ENCODE measurements around the gene RBBP7. TPM values are rescaled to one million over a fixed set of nuclear protein-coding genes. Genes with fewer than 3 reads are reported as not detected.

The RBBP7 gene
- 59.7 TPM for total RNA-seq
- long read RNA-seq, transcript RBBP7-203 (12 exons, 2,333 nt): major isoform, 212 of 246 reads
- long read RNA-seq, transcript RBBP7-202 (12 exons, 2,036 nt): minor isoform, 8 of 246 reads
- long read RNA-seq, partial matches to known transcripts: 9 of 246 reads
- long read RNA-seq, other reads (novel, unspliced or antisense): 15 of 246 reads

GRCh38 chrX:16870095-16870861, at the start of gene RBBP7:
RBBP7 (minus strand) TSS chrX:16870362; CDS start chrX:16870053, 309 bp downstream.
- DNase-seq (ENCODE audit: low spot score): peak; percentile 98

DNA sequence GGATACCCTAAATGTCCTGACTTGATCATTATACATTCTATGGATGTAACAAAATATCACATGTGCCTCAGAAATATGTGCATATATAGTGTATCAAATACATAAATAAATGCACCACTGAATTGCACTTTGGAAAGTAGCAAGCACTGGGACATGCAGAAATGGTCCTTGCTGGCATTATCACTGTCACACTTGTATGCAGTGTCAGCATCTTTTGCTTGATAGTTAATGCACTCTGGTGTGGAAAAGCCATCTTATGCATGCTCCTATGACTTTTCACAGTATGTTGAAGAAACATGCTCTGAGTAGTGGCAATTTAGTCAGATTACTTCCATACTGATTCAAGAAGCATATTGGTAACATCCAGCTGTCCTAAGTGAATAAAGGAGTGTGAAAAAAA, 48.8 kb upstream of the RBBP7 start:
- no peak for DNase-seq (ENCODE audit: low spot score)

DNA sequence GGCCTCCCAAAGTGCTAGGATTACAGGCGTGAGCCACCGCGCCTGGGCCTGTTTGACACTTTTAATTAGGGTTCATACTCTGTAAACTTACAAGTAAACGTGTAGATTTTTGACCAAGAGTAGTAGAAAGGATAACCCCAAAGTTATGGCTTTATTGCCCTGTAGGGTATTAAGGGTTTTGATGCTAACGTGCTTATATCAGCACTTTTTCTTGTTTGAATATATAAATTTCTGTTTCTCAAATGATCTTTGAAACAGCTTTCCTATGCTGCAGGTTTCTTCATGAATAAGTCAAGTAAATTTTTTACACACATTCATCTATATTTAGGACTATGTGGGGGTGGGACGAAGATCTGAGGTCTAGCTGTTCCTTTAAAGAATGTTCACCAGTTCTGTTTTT, 47.0 kb upstream of the RBBP7 start:
- DNase-seq (ENCODE audit: low spot score): no peak

- no peak for DNase-seq (ENCODE audit: low spot score)
Measured at GRCh38 chrX:16916561-16916960, 46.4 kb upstream of the RBBP7 start.

- no peak for DNase-seq (ENCODE audit: low spot score)
Measured at GRCh38 chrX:16914058-16914457, 43.9 kb upstream of the RBBP7 start.

DNA sequence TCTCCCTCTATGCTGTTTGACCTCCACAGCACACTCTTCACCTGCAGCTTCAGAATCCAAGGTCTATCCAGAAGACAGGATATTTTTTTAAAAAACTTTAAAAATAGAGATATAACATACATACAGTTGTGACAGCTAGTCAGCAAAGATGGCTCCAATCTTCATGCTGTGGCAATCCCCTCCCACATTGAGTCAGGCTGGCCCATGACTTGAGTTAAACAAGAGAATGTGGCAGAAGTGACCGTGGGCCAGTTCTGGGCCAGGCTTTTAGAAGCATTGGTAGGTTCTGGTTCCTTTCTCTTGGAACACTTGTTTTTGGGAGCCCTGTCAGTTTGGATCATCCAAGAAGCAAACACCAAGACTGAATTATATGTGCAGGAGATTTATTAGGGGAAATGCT, 40.2 kb upstream of the RBBP7 start:
- DNase-seq (ENCODE audit: low spot score): no peak

GRCh38 chrX:16903274-16904022, 33.3 kb upstream of the RBBP7 start:
- no peak for DNase-seq (ENCODE audit: low spot score)

DNA sequence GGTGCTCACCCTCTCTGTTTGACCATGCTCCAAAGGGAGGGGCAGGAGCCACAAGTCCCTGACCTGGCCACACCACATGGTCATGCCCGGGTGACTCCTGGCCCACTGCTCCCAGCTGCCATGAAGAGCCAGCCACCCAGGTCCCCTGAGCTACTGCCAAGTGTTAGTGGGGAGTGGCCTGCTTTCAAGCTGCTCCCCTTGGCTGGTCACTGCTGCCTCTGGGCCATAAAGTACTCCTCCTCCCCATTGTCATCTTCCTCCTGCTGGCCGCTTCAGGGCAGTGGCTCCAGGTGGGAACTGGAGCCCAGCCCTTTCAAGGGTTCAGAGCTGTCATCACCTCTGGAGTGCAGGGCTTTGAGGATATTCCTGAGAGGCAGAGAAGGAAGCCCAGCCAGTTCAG, 27.3 kb upstream of the RBBP7 start:
- DNase-seq (ENCODE audit: low spot score): no peak

DNA sequence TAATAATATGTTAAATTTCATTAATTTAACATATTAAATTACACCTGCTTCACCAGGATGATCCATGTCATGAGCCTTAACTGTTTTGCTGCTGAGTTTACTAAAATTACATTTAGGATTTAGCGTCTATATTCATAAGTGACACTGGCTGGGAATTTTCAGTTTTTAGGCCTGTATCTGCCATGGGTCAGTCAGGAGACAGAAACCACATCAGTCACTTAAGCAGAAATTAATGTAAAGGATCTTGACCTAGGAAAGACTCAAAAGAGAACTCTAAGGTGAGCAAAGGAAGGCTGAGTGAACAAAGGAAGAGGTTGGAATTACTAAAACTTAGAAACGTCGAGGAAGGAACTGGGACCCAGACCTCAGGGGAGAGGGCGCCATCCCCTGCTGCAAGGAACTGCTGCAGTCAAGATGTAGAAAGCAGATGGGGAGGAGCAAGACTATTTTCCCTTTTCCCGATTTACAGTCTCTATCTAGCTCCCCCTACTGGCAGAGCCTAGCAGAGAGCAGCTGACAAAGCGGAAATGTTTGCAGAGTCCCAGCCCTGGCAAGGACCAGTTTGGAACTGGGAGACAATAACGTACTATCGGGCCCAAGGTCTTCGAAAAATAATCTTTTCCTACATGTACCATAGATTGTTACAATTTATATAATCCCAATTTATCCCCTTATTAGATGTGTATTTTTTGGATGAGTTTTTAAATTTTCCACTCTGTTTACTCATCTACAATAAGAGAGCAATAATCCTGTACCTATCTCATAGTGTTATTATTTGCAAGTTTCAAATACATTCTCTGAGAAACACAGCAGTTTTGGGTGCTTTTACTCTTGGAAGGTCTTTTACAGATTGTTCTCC, 22.6 kb upstream of the RBBP7 start:
- no peak for DNase-seq (ENCODE audit: low spot score)

GRCh38 chrX:16885628-16886027, 15.5 kb upstream of the RBBP7 start:
- DNase-seq (ENCODE audit: low spot score): no peak

DNA sequence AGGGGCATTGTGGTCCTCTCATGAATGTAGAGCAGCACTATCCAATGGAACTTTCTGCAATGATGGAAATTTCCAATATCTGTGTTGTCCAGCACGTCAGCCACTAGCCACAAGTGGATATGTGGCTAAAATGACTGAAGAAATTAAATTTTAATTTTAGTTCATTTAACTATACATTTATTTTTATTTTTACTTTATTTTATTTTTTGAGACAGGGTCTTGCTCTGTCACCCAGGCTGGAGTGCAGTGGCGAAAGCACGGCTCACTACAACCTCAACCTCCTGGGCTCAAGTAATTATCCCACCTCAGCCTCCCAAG, 13.3 kb upstream of the RBBP7 start:
- no peak for DNase-seq (ENCODE audit: low spot score)

DNA sequence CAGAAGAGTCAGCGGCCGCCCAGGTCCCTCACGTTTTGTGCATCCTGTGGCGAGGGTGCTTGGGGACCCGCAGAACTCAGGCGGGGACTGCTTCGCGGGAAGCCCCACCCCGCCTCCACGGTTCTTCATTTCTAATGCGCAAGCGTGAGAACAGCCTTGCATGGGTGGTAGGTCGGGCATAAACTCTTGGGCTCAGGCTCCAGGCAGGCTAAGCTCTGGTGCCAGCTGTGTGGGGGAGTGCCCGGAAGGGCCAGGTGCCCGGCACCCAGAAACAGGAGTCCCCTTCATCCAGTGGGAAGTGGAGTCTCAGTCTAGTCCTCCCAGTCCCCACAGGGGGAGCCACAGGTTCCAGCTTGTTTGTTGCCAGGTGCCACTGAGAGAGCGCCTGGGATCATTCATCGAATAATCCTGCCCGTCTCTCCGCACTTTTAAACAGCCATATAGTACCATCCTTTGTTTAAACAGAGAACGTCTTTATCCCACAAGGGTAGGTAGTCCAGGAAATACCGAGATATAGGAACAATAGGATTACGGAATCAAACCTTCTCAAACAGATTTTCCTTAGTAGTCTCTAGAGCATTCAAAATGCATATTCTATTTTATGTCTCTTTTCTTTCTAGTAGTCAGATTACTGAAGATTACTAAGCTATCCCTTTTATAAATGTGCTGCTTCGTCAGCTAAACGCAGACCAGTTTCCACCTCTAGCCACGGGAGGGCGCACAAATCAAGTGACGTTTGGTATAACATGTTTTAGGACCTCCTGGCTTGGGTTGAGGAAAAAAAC, 12.7 kb upstream of the RBBP7 start:
- no peak for DNase-seq (ENCODE audit: low spot score)

GRCh38 chrX:16882169-16882568, 12.0 kb upstream of the RBBP7 start:
- DNase-seq (ENCODE audit: low spot score): no peak

DNA sequence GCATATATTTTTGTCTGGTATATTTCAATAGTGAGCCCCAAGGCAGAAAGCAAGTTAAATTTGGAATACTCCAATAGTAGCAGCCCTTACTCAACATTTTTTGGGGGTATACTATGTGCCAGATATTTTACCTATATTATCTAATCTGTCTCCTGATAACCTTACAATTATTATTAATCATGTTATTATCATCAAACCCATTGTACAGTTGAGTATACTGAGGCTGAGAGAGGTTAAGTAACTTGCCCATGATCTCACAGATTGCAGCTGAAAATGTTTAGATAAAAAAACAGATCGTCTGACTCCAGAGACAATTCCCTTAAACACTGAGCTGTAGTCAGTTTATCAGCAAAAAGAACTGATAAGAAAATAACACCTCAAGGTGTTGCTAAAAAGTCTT, 6.5 kb upstream of the RBBP7 start:
- no peak for DNase-seq (ENCODE audit: low spot score)

- DNase-seq (ENCODE audit: low spot score): no peak
Measured at GRCh38 chrX:16874458-16875095, 4.4 kb upstream of the RBBP7 start.

GRCh38 chrX:16873106-16873505, 2.9 kb upstream of the RBBP7 start:
- no peak for DNase-seq (ENCODE audit: low spot score)

GRCh38 chrX:16870862-16871815, 977 bp upstream of the RBBP7 start:
- DNase-seq (ENCODE audit: low spot score): peak; percentile 90

DNA sequence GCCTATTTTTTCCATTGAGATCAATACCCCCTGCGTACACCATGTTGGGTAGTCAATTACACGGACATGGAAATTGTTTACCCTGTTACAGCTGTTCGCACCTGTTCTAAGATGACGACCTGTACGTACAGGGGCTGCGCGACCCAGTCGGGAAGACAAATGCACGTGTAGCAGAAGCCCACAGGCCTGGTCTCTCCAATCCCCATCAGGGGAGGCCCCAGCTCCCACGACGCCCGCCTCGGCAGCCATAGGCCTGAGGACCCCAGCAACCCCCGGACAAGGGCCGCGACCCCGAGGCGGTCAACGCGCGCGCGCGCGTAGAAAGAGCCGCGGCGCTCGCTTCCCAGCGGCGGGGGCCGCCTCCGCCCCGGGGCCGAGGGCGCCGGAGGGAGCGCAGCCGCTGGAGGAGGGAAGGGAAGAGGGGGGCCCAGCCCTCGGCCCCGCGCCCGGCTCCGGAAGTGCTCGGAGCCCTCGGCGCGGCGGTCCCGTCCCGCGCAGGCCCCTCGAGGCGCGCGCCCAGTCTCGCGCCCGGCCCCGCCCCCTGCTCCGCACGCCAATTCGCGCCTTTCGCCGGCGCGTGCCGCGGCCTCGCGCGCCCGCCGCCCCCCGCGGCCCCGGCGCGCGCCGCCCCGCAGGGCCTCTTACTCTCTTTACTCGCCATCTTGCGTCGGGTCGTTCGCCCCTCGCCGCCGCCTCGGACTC, 618 bp downstream of the RBBP7 start:
- DNase-seq (ENCODE audit: low spot score): no peak

- DNase-seq (ENCODE audit: low spot score): no peak
Measured at GRCh38 chrX:16868920-16869319, 1.2 kb downstream of the RBBP7 start.

Measured in mesenteric fat pad (tissue), 1 donor.